GOT3 (cell line): ENCODE data around the gene CHRNA10.

ENCODE experiments used
- DNase-seq: peaks from one replicate; lab custom pipeline; 2025; ENCODE audit warnings: mixed read lengths; lab: John Stamatoyannopoulos, UW

CHRNA10 gene

GRCh38 chr11:3671334-3672254 is at the start of gene CHRNA10:
TSS of gene CHRNA10 (minus strand) at chr11:3671384. CDS start at chr11:3671312, 72 bp downstream.
- DNase-seq: no peak

- DNase-seq: no peak
These were observed 41.1 kb upstream of the CHRNA10 start for GRCh38 chr11:3712274-3712673.

GRCh38 chr11:3710485-3711259 is 39.5 kb upstream of the CHRNA10 start:
- DNase-seq: no peak

- no peak for DNase-seq
These were observed 38.8 kb upstream of the CHRNA10 start for GRCh38 chr11:3709977-3710376.

- no peak for DNase-seq
These were observed 36.0 kb upstream of the CHRNA10 start for GRCh38 chr11:3707176-3707575.

GRCh38 chr11:3703383-3703782 is 32.2 kb upstream of the CHRNA10 start:
- DNase-seq: no peak

- DNase-seq: no peak
These were observed 29.7 kb upstream of the CHRNA10 start for GRCh38 chr11:3700910-3701309.

GRCh38 chr11:3700410-3700809 is 29.2 kb upstream of the CHRNA10 start:
- DNase-seq: no peak

- no peak for DNase-seq
These were observed 15.6 kb upstream of the CHRNA10 start for GRCh38 chr11:3686751-3687150.

- DNase-seq: no peak
These were observed 14.7 kb upstream of the CHRNA10 start for GRCh38 chr11:3685923-3686322.

GRCh38 chr11:3684819-3685172 is 13.6 kb upstream of the CHRNA10 start:
- no peak for DNase-seq

- no peak for DNase-seq
These were observed 13.1 kb upstream of the CHRNA10 start for GRCh38 chr11:3684129-3684818.

GRCh38 chr11:3683039-3683438 is 11.9 kb upstream of the CHRNA10 start:
- DNase-seq: no peak

GRCh38 chr11:3679077-3679476 is 7.9 kb upstream of the CHRNA10 start:
- DNase-seq: no peak

- no peak for DNase-seq
These were observed 4.8 kb upstream of the CHRNA10 start for GRCh38 chr11:3675971-3676370.

GRCh38 chr11:3674189-3674588 is 3.0 kb upstream of the CHRNA10 start:
- DNase-seq: no peak

- DNase-seq: no peak
These were observed 1.4 kb downstream of the CHRNA10 start for GRCh38 chr11:3669742-3670183.

- DNase-seq: no peak
These were observed 2.1 kb downstream of the CHRNA10 start for GRCh38 chr11:3669128-3669527.

GRCh38 chr11:3667149-3668035 is 3.8 kb downstream of the CHRNA10 start:
- DNase-seq: no peak

- no peak for DNase-seq
These were observed 5.1 kb downstream of the CHRNA10 start for GRCh38 chr11:3666023-3666530.

- DNase-seq: no peak
These were observed 5.7 kb downstream of the CHRNA10 start for GRCh38 chr11:3665336-3666022.
